B cell (primary cell): Measurements from ENCODE around the gene KLHL28. TPM values are rescaled to one million over a fixed set of nuclear protein-coding genes. Genes with fewer than 3 reads are reported as not detected.
A peak's percentile ranks its signal among the peaks of the same experiment; 100 is the strongest.

Source experiments
- ATAC-seq: fragments of 200-7000 bp; cut with Tn5 transposase; one replicate; pipeline ENCODE4 v1.10.0; 2021; ENCODE audit warnings: low read depth, mild to moderate bottlenecking, moderate number of reproducible peaks, moderate library complexity
- CTCF ChIA-PET: fragments of 350-600 bp; sonication (Branson Sonifier 250); formaldehyde crosslinking; loops from one replicate; lab custom pipeline; 2021; ENCODE audit warnings: antibody characterized with exemption, inconsistent platforms; lab: Charles Lee
- POLR2A ChIA-PET: fragments of 350-600 bp; sonication (Branson Sonifier 250); formaldehyde crosslinking; loops from one replicate; lab custom pipeline; 2021; ENCODE audit warnings: antibody characterized with exemption; lab: Charles Lee
- DNase-seq: peaks from one replicate; pipeline ENCODE4 v3.0.0; 2013
- H2AFZ ChIP-seq: 2 replicates; pipeline ENCODE4 v1.6.1; 2012; ENCODE audit warnings: mild to moderate bottlenecking, low read depth, low read length; ENCODE audit not compliant: insufficient read depth, poor library complexity, severe bottlenecking
- H3K27ac ChIP-seq, 2 donors: 1 replicate in 1 of 2; 2 replicates in 1 of 2; pipeline ENCODE4 v1.5.1; 2012 to 2013; ENCODE audit warnings: low read length in 2 of 2, mild to moderate bottlenecking in 2 of 2, moderate library complexity in 1 of 2
- H3K27me3 ChIP-seq, 4 experiments: fragments of 200-600 bp in 1 of 4; sonication (generic) in 1 of 4; replicated peaks in 1 of 4; 1 replicate in 2 of 4; 2 replicates in 2 of 4; pipeline versions ENCODE4 v1.6.1 to v1.7.0; 2013 to 2016; ENCODE audit warnings: low read length in 3 of 4, mild to moderate bottlenecking in 2 of 4, mixed read lengths in 1 of 4, moderate library complexity in 1 of 4; ENCODE audit not compliant: insufficient read depth in 4 of 4, control insufficient read depth in 3 of 4; ENCODE audit errors: control extremely low read depth in 1 of 4
- H3K36me3 ChIP-seq, 2 experiments: replicated peaks in 1 of 2; 1 replicate in 1 of 2; 2 replicates in 1 of 2; pipeline versions ENCODE4 v1.6.1 to v1.7.1; 2013; ENCODE audit warnings: low read length in 1 of 2; ENCODE audit not compliant: insufficient read depth in 2 of 2, control insufficient read depth in 1 of 2; ENCODE audit errors: control extremely low read depth in 1 of 2, extremely low read depth in 1 of 2
- H3K4me1 ChIP-seq, 2 donors: fragments of 200-600 bp in 1 of 2; sonication (generic) in 1 of 2; 1 replicate in 1 of 2; 2 replicates in 1 of 2; pipeline versions ENCODE4 v1.5.1 to v1.6.1; 2013 to 2017; ENCODE audit warnings: low read length in 2 of 2; ENCODE audit not compliant: control insufficient read depth in 2 of 2, insufficient read depth in 2 of 2
- H3K4me2 ChIP-seq: replicated peaks from 2 replicates; pipeline ENCODE3; 2012; ENCODE audit warnings: mild to moderate bottlenecking, low read depth, low read length; ENCODE audit not compliant: poor library complexity, severe bottlenecking
- H3K4me3 ChIP-seq, 5 experiments: fragments of 200-600 bp in 1 of 5; sonication (generic) in 1 of 5; 1 replicate in 3 of 5; 2 replicates in 2 of 5; pipeline versions ENCODE4 v1.5.1 to v1.7.0; 2011 to 2016; ENCODE audit warnings: low read length in 4 of 5, mild to moderate bottlenecking in 4 of 5, low read depth in 2 of 5, control low read depth in 1 of 5, moderate library complexity in 1 of 5; ENCODE audit not compliant: insufficient read depth in 1 of 5; ENCODE audit errors: control extremely low read depth in 1 of 5, extremely low read depth in 1 of 5
- H3K79me2 ChIP-seq: fragments of 200-600 bp; sonication (generic); one replicate; pipeline ENCODE4 v1.6.0; 2016; ENCODE audit warnings: low read length; ENCODE audit not compliant: control insufficient read depth, insufficient read depth
- H3K9ac ChIP-seq: fragments of 200-600 bp; sonication (generic); 2 replicates; pipeline ENCODE4 v1.6.1; 2017; ENCODE audit warnings: mild to moderate bottlenecking, low read length, moderate library complexity
- H3K9me3 ChIP-seq, 3 donors: one replicate each; pipeline versions ENCODE4 v1.6.1 to v1.7.1; 2013; ENCODE audit warnings: low read length in 2 of 3; ENCODE audit not compliant: control insufficient read depth in 2 of 3, insufficient read depth in 1 of 3; ENCODE audit errors: control extremely low read depth in 1 of 3
- H4K20me1 ChIP-seq: 2 replicates; pipeline ENCODE4 v1.6.0; 2012; ENCODE audit warnings: mild to moderate bottlenecking, low read length; ENCODE audit not compliant: insufficient read depth, control insufficient read depth, poor library complexity, severe bottlenecking
- H3K27ac Mint-ChIP-seq: one replicate; pipeline ENCODE4 v1.8.0; 2021; ENCODE audit warnings: mixed read lengths
- H3K27me3 Mint-ChIP-seq: one replicate; pipeline ENCODE4 v1.8.0; 2021; ENCODE audit warnings: mixed read lengths
- H3K4me1 Mint-ChIP-seq: one replicate; pipeline ENCODE4 v1.8.0; 2021; ENCODE audit warnings: mixed read lengths
- H3K4me3 Mint-ChIP-seq: one replicate; pipeline ENCODE4 v1.8.0; 2021; ENCODE audit warnings: mixed read lengths
- H3K9me3 Mint-ChIP-seq: one replicate; pipeline ENCODE4 v1.8.0; 2022; ENCODE audit warnings: mixed read lengths; ENCODE audit not compliant: insufficient read depth
- CTCF ChIP-seq: fragments of 200-600 bp; IDR thresholded peaks from one replicate; pipeline ENCODE4 v1.8.0; 2022; ENCODE audit warnings: antibody characterized with exemption, mild to moderate bottlenecking
- EZH2 ChIP-seq: IDR thresholded peaks from 2 replicates; pipeline ENCODE4 v1.6.1; 2012; ENCODE audit warnings: borderline replicate concordance, low read depth, mild to moderate bottlenecking, moderate library complexity, low read length; ENCODE audit not compliant: insufficient read depth, poor library complexity, severe bottlenecking
- WGBS: methylation state at CpG from one replicate; pipeline ENCODE4 v1.1.5; 2013; ENCODE audit warnings: missing lambda C conversion rate; ENCODE audit not compliant: insufficient coverage; 5-methylcytosine and 5-hydroxymethylcytosine counted together
- intact Hi-C: fragments of 100-400 bp; cut with micrococcal nuclease; formaldehyde crosslinking; loops from one replicate; pipeline ENCODE4 v1.10.0; 2022
- polyA minus RNA-seq: library from RNA; depleted of rRNA, polyadenylated mRNA; stranded (reverse); fragments of >200 nt; gene quantifications from 2 replicates; pipeline ENCODE4 v1.2.3, GENCODE V29; 2012
- polyA plus RNA-seq: library from polyadenylated mRNA; depleted of rRNA; stranded (reverse); fragments of >200 nt; gene quantifications from 2 replicates; pipeline ENCODE4 v1.2.3, GENCODE V29; 2012
- total RNA-seq, 2 donors: library from RNA; stranded (reverse); fragments of 120-200 nt in 1 of 2; gene quantifications; 1 replicate in 1 of 2; 2 replicates in 1 of 2; pipeline versions ENCODE4 v1.2.3 to v1.2.4, GENCODE V29; 2013 to 2022

The KLHL28 gene
- total RNA-seq (33.5 and 36.1 TPM in 2 replicates), polyA plus RNA-seq (8.9 and 12.2 TPM in 2 replicates), polyA minus RNA-seq (16.1 and 23.5 TPM in 2 replicates)
- total RNA-seq (2013): 30.0 TPM

DNA sequence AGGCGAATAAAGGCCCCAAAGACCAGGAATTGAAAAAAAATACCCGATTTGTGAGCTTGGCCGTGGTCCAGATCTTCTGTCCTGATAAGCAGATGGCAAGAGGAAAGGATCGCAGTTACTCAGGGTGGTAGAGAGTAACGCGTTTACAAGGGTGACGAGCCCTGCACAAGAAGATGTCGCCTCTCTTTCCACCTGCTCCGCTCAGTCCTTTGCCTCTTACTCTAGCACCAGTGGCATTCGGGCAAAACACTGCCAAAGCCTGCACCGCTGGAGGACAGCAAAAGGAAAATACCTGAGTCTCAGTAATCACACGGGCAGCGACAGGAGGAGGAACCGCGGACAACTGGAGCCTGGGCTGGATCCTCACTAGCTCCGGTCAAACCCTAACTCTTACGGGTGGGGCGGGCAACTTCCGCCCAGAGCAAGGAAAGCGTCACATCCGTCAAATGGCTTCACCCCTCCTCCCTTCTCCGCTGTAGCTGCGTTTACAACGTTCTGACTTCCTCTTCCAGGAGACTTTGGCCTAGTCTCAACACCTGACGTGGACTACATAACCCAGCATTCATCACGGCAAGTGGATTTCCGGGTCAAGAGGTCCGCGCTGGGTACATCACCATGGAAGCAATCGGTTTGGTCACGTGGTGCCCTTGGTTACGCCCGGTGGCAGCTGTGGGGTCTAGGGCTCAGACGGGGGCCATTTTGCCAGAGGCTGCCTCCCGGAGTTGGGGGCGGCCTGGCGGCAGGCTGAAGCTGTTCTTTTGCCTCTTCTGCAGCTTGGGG is at the start of gene KLHL28, which contains the start of gene TOGARAM1:
TSS of gene KLHL28 (minus strand) at position 394 of the 780 bp plus-strand sequence. CDS start 16,019 bp downstream, outside the sequence.
TSS of gene TOGARAM1 (plus strand) at position 637 of the 780 bp plus-strand sequence. CDS start 232 bp downstream, outside the sequence.
- Histone ChIP-seq H3K27ac (peak within 1 kb of the TSS; percentile 84 to 93), H3K9ac (peak within 1 kb of the TSS; percentile 96), H3K4me1 (peaks cover 37 to 46% of the 10 kb centered on the region in 2 donors), H2AFZ (peak within 1 kb of the TSS; percentile 98), H3K36me3 (no peaks in the 10 kb centered on the region), H3K9me3 (peaks cover 1 to 15% (median 8%) of the 10 kb centered on the region in 3 donors), H3K27me3 (no peaks in the 10 kb centered on the region), H3K4me2 (peak within 1 kb of the TSS; percentile 98), H3K4me3 (peak within 1 kb of the TSS; percentile 81 to 96 (median 92)), H3K79me2 (peaks cover 95% of the 10 kb centered on the region), H4K20me1 (peaks cover 28% of the 10 kb centered on the region)
- Mint-ChIP-seq H3K27ac (no peak within 1 kb of the TSS), H3K27me3 (no peaks in the 10 kb centered on the region), H3K4me1 (peaks cover 45% of the 10 kb centered on the region), H3K4me3 (no peak within 1 kb of the TSS), H3K9me3 (peaks cover 7% of the 10 kb centered on the region)
- ChIA-PET CTCF (interaction anchor here (0.9 to 2.1 kb wide), 6 partner anchors 62 to 307 kb away, joined by 3 to 7 read pairs (median 4); partner anchors contain the start of genes FKBP3 and MIS18BP1), POLR2A (interaction anchor here (2.1 to 3.0 kb wide), 4 partner anchors 65 to 291 kb away, joined by 13 to 22 read pairs (median 16); partner anchors contain the start of genes FANCM, FKBP3, MIS18BP1 and PRPF39)
- TF ChIP-seq EZH2 (no peak), CTCF (no peak)
- DNase-seq (peak; percentile 99), ATAC-seq (peak; percentile 90)
- intact Hi-C loops: loop anchor here (1.0 kb wide), 4 partner anchors 64 to 292 kb away; partner anchors contain the start of genes FKBP3, MIS18BP1 and PRPF39
- under 1% methylated on average over 36 of the region's 37 CpGs for WGBS
